Measurements from ENCODE around the gene AQP6. TPM values are rescaled to one million over a fixed set of nuclear protein-coding genes. Genes with fewer than 3 reads are reported as not detected.
"Not testable (repeated sequence)": the region's sequence is repeated elsewhere in the genome, so short reads cannot be mapped to it uniquely, and the experiment has no call there.

Gene AQP6
- total RNA-seq, 4 donors from 2014 or later: 0.56 TPM; not detected in 3

GRCh38 chr12:49980501-49981349 is 8.0 kb downstream of the AQP6 start:
- ATAC-seq (ENCODE audit: low FRiP score) (no peak), DNase-seq (ENCODE audit: low spot score) (no peak)
- TF ChIP-seq, protein P1, sequence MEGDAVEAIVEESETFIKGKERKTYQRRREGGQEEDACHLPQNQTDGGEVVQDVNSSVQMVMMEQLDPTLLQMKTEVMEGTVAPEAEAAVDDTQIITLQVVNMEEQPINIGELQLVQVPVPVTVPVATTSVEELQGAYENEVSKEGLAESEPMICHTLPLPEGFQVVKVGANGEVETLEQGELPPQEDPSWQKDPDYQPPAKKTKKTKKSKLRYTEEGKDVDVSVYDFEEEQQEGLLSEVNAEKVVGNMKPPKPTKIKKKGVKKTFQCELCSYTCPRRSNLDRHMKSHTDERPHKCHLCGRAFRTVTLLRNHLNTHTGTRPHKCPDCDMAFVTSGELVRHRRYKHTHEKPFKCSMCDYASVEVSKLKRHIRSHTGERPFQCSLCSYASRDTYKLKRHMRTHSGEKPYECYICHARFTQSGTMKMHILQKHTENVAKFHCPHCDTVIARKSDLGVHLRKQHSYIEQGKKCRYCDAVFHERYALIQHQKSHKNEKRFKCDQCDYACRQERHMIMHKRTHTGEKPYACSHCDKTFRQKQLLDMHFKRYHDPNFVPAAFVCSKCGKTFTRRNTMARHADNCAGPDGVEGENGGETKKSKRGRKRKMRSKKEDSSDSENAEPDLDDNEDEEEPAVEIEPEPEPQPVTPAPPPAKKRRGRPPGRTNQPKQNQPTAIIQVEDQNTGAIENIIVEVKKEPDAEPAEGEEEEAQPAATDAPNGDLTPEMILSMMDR (IDR thresholded peaks at IDR 0.05): no peak

GRCh38 chr12:49982246-49983087 is 9.7 kb downstream of the AQP6 start:
- TF ChIP-seq, protein P1 (IDR thresholded peaks at IDR 0.05): no peak
- ATAC-seq (ENCODE audit: low FRiP score) (no peak), DNase-seq (ENCODE audit: low spot score) (no peak)

GRCh38 chr12:49983892-49984291 is 11.1 kb downstream of the AQP6 start:
- no peak for DNase-seq (ENCODE audit: low spot score)

GRCh38 chr12:49984476-49985359 is 12.0 kb downstream of the AQP6 start:
- TF ChIP-seq, protein P1 (IDR thresholded peaks at IDR 0.05): no peak
- no peak for DNase-seq (ENCODE audit: low spot score)
- no peak for ATAC-seq (ENCODE audit: low FRiP score)

More at GRCh38 chr12:49983892-49984291, 11.1 kb downstream of the AQP6 start:
- ATAC-seq (ENCODE audit: low FRiP score): peak; percentile 85
- TF ChIP-seq, protein P1 (IDR thresholded peaks at IDR 0.05): no peak

DNA sequence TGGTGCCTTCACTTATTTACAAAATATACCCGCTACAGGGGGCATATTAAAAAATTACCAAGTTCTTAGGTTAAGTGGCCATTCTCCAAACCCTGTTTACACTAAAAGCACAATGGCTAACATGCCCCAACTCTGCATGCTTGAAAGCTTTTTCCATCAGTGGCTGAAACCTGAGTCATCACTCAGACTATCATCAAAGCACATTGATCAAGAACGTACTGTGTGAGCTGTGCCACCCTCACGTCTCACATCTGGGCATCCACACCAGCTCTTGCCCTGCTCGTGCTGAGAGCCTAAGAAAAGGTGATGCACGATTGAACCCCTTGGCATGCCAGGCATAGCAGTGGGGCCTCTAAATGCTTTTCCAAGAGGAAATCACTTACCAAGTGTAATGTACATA is 13.2 kb downstream of the AQP6 start:
- ATAC-seq (ENCODE audit: low FRiP score) (no peak), DNase-seq (ENCODE audit: low spot score) (no peak)
- TF ChIP-seq, protein P1 (IDR thresholded peaks at IDR 0.05): no peak

DNA sequence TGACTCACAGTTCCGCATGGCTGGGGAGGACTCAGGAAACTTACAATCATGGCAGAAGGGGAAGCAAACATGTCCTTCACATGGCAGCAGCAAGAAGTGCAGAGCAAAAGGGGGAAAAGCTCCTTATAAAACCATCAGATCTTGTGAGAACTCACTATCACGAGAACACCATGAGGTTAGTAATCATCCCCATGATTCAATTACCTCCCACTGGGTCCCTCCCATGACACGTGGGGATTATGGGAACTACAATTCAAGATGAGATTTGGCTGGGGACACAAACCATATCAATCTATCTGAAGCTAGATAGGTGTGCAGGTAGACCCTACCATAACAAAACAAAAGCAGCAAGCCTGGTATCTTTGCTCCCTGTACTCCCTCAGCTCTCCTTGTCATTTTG is 13.7 kb downstream of the AQP6 start:
- not testable (repeated sequence) for ATAC-seq (ENCODE audit: low FRiP score)

More for the DNA sequence above, 13.7 kb downstream of the AQP6 start:
- not testable (repeated sequence) for DNase-seq (ENCODE audit: low spot score)
